D721Med (cell line): Measurements from ENCODE around the gene C19orf33.

Experiments
- DNase-seq: peaks from one replicate; pipeline ENCODE4 v3.0.0; 2011; ENCODE audit warnings: low spot score; ENCODE audit not compliant: insufficient read length
- FAIRE-seq: peaks from 2 replicates; lab custom pipeline; 2011; peaks lifted over from hg19 to GRCh38; lab: Jason Lieb, UNC
- CTCF ChIP-seq: IDR thresholded peaks from 2 replicates; pipeline ENCODE4 v1.5.1; 2012; ENCODE audit warnings: mild to moderate bottlenecking, control low read depth; ENCODE audit not compliant: insufficient read depth; ENCODE audit errors: missing control alignments

Gene C19orf33

GRCh38 chr19:38265213-38265861 lies 38.7 kb upstream of the C19orf33 start:
- DNase-seq (no peak), FAIRE-seq (no peak)
- TF ChIP-seq CTCF, result no peak

DNA sequence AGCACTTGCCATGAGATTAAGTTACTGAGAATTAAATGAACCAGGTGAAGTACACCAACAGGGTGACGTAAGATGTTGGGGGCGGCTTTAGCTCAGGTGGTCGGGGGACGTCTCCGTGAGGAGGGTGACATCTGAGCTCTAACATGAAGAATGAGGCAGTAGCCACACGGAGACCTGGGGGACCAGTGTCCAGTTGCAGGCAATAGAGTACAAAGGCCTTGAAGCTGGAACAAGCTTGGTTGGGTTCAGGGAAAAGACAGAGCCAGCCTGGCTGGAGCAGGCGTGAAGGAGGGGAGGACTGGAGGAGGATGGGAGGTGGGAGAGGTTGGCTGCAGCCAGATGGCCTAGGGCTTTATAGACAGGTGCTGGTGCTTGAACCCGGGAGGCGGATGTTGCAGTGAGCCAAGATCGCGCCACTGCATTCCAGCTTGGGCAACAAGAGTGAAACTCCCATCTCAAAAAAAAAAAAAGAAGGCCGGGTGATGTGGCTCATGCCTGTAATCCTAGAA lies 38.1 kb upstream of the C19orf33 start:
- FAIRE-seq (no peak), DNase-seq (no peak)
- TF ChIP-seq CTCF, result no peak

DNA sequence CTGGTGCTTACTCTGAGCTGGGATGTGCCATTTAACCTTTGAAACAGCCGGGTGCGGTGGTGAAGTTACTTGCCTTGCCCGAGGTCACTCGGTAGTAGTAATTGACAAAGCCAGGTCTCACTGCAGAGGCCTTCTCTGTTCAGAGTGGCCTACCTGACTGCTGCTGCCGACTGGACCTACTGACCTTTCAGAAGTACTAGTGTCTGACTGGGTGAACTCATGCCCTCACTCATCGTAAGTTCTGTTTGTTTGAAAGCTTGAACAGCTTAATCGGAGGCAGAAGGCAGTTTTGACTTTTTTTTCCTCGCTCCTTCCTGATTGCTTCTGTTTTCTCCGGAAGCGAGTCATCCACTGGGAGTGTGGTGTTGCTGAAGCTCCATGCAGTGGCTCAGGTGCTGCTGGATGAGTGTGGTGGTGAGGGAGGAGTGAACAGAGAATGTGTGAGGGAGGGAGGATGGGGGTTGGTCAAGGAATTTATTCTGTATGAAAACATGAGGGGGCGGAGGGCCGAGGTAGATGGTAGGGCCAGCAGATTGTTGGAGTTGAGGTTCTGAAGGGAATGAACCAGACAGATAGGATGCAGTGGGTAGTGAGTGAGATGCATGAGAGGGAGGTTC lies 37.0 kb upstream of the C19orf33 start:
- no peak for TF ChIP-seq CTCF
- DNase-seq (no peak), FAIRE-seq (no peak)

GRCh38 chr19:38267761-38268483 lies 36.1 kb upstream of the C19orf33 start:
- DNase-seq (no peak), FAIRE-seq (no peak)
- no peak for TF ChIP-seq CTCF

DNA sequence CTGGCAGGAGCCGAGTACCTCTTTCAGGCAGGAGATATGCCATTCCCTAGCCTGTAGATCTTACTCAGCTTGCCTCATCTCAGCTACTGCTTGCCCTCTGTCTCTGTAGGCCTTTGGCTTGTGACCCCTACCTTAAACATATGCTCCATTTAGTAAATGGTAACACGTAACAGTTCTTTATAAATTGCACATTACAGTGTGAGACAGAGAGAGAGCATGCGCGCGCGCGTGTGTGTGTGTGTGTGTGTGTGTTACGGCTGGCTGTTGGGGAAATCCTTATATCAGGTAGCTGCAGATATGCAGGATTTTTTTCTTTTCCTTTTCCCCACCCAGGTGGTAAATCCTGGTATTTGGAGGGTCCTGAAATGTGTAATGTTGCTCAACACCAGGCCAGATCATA lies 35.5 kb upstream of the C19orf33 start:
- FAIRE-seq (no peak), DNase-seq (no peak)
- TF ChIP-seq CTCF, result no peak

DNA sequence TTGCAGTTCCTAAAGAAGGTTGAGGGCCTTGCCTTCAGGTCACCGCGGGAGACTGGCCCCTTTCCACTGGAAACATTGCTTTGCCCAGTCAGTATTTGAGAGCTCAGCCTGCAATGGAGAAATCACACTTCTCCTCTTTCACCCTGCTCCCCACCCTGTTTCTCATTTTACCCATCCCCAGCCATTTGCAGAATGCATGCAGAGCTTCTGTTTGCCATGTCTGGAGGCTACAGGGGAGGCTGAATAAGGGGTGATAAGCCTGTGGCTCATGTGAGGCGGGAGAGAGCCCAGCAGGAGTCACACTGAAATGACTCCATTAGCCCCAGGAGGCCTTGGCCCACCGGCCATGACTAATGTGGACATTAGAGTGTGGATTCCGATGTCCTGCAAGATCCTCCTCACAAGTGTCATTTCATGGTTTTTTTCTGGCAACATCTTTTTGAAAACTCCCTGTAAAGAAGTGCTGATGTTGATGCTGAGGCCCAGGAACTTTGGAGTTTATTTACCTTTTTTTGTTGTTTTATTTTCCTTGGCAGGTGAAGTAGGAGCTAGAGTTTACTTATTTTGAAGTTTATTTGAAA lies 33.4 kb upstream of the C19orf33 start:
- no peak for FAIRE-seq
- TF ChIP-seq CTCF, result no peak
- DNase-seq, result no peak
